Caco-2 (cell line): ENCODE data around the gene EIF4E1B. TPM values are rescaled to one million over a fixed set of nuclear protein-coding genes. Genes with fewer than 3 reads are reported as not detected.

Source experiments
- BruUV-seq: library from RNA; stranded (reverse); fragments of 400-500 nt; replicated peaks from 2 replicates; lab custom pipeline; 2021; lab: Mats Ljungman, UMichigan
- CTCF ChIA-PET: fragments of 300-600 bp; sonication (Branson Sonifier 250); formaldehyde crosslinking; loops from one replicate; lab custom pipeline; 2022; ENCODE audit warnings: antibody characterized with exemption; lab: Charles Lee
- POLR2A ChIA-PET: fragments of 300-600 bp; sonication (Branson Sonifier 250); formaldehyde crosslinking; loops from one replicate; lab custom pipeline; 2022; ENCODE audit warnings: antibody characterized with exemption; lab: Charles Lee
- DNase-seq, 2 experiments: peaks; one replicate each; pipeline versions ENCODE4 v3.0.0 to v3.0.0-alpha.2; 2020 to 2022
- H3K27me3 ChIP-seq: replicated peaks from 2 replicates; pipeline ENCODE4 v1.6.0; 2011; ENCODE audit warnings: low read length; ENCODE audit not compliant: control insufficient read depth, insufficient read depth
- H3K36me3 ChIP-seq: 2 replicates; pipeline ENCODE4 v1.5.1; 2011; ENCODE audit warnings: low read length; ENCODE audit not compliant: control insufficient read depth, insufficient read depth
- H3K4me1 ChIP-seq: fragments of 250-450 bp; sonication (Bioruptor Pico); 2 replicates; pipeline ENCODE4 v1.5.1; 2020; ENCODE audit warnings: mild to moderate bottlenecking
- H3K4me3 ChIP-seq: 2 replicates; pipeline ENCODE4 v1.5.1; 2011; ENCODE audit warnings: low read depth, mild to moderate bottlenecking, control low read depth, low read length
- H3K9me3 ChIP-seq: fragments of 250-450 bp; sonication (Bioruptor Pico); 2 replicates; pipeline ENCODE4 v1.5.1; 2020; ENCODE audit warnings: mild to moderate bottlenecking, moderate library complexity
- H3K27ac Mint-ChIP-seq: one replicate; pipeline ENCODE4 v1.8.0; 2022; ENCODE audit warnings: mixed read lengths; ENCODE audit not compliant: unreplicated experiment
- H3K27me3 Mint-ChIP-seq: one replicate; pipeline ENCODE4 v1.8.0; 2022; ENCODE audit warnings: mixed read lengths; ENCODE audit not compliant: insufficient read depth, unreplicated experiment
- H3K36me3 Mint-ChIP-seq: one replicate; pipeline ENCODE4 v1.8.0; 2022; ENCODE audit warnings: mild to moderate bottlenecking, mixed read lengths; ENCODE audit not compliant: insufficient read depth, unreplicated experiment
- H3K4me1 Mint-ChIP-seq: one replicate; pipeline ENCODE4 v1.8.0; 2022; ENCODE audit warnings: low read depth, mixed read lengths; ENCODE audit not compliant: unreplicated experiment
- H3K4me3 Mint-ChIP-seq: one replicate; pipeline ENCODE4 v1.8.0; 2022; ENCODE audit warnings: mild to moderate bottlenecking, moderate library complexity, mixed read lengths; ENCODE audit not compliant: unreplicated experiment
- H3K9me3 Mint-ChIP-seq: one replicate; pipeline ENCODE4 v1.8.0; 2022; ENCODE audit warnings: mixed read lengths; ENCODE audit not compliant: unreplicated experiment
- CTCF ChIP-seq, 2 experiments: fragments of 200-600 bp in 1 of 2; IDR thresholded peaks; 1 replicate in 1 of 2; 2 replicates in 1 of 2; pipeline versions ENCODE4 v1.5.1 to v1.8.0; 2011 to 2022; ENCODE audit warnings: antibody characterized with exemption in 1 of 2, control low read depth in 1 of 2, inconsistent platforms in 1 of 2, low read depth in 1 of 2, low read length in 1 of 2, mild to moderate bottlenecking in 1 of 2, moderate library complexity in 1 of 2; ENCODE audit not compliant: insufficient read depth in 1 of 2, severe bottlenecking in 1 of 2, unreplicated experiment in 1 of 2
- intact Hi-C: fragments of 100-400 bp; cut with micrococcal nuclease; formaldehyde crosslinking; loops from one replicate; pipeline ENCODE4 v1.10.0; 2022; ENCODE audit not compliant: unreplicated experiment
- total RNA-seq: library from RNA; stranded (reverse); gene quantifications from 2 replicates; pipeline ENCODE4 v1.2.3, GENCODE V29; 2022

EIF4E1B gene
- total RNA-seq, 1 experiment from 2014 or later: not detected

- H3K4me3 Mint-ChIP-seq: no peak overlapping the region
- H3K4me1 Mint-ChIP-seq: no peaks in the 10 kb centered on the region
- CTCF ChIA-PET: interaction anchor here (0.8 to 1.6 kb wide), 2 partner anchors 13 to 21 kb away, joined by 3 to 7 read pairs; no protein-coding TSS in a partner anchor
- Histone ChIP-seq H3K36me3 (no peaks in the 10 kb centered on the region; the same call in 1 of the 2 replicates), H3K9me3 (no peaks in the 10 kb centered on the region), H3K4me1 (no peaks in the 10 kb centered on the region), H3K27me3 (no peaks in the 10 kb centered on the region), H3K4me3 (no peak overlapping the region)
- BruUV-seq: no TSS peak
- H3K9me3 Mint-ChIP-seq: no peaks in the 10 kb centered on the region
- no peaks in the 10 kb centered on the region for H3K36me3 Mint-ChIP-seq
- TF ChIP-seq CTCF (IDR thresholded peaks at IDR 0.05; ENCODE audit: insufficient read depth in 1 of 2, low read depth in 1 of 2, low read length in 1 of 2, severe bottlenecking in 1 of 2, unreplicated experiment in 1 of 2): no peak
- no peak for DNase-seq
- no peak overlapping the region for H3K27ac Mint-ChIP-seq
- POLR2A ChIA-PET: interaction anchor here (0.6 kb wide), 1 partner anchor 9 kb away, joined by 3 read pairs; the partner anchor contains the start of gene TSPAN17
- intact Hi-C loops: no loop called here
- H3K27me3 Mint-ChIP-seq: no peaks in the 10 kb centered on the region
These were observed 26.1 kb downstream of the EIF4E1B start for GRCh38 chr5:176656467-176656990.

GRCh38 chr5:176658007-176658599 lies 27.6 kb downstream of the EIF4E1B start:
- no peaks in the 10 kb centered on the region for H3K27me3 Mint-ChIP-seq
- POLR2A ChIA-PET: no interaction called here
- Histone ChIP-seq H3K4me3 (no peak overlapping the region), H3K36me3 (no peaks in the 10 kb centered on the region; the same call in 1 of the 2 replicates), H3K4me1 (no peaks in the 10 kb centered on the region), H3K9me3 (no peaks in the 10 kb centered on the region), H3K27me3 (no peaks in the 10 kb centered on the region)
- H3K4me3 Mint-ChIP-seq: no peak overlapping the region
- H3K36me3 Mint-ChIP-seq: no peaks in the 10 kb centered on the region
- H3K4me1 Mint-ChIP-seq: no peaks in the 10 kb centered on the region
- peak; percentile 59 to 61 for DNase-seq
- H3K9me3 Mint-ChIP-seq: no peaks in the 10 kb centered on the region
- H3K27ac Mint-ChIP-seq: no peak overlapping the region
- CTCF ChIA-PET: interaction anchor here (1.0 to 1.6 kb wide), 4 partner anchors 11 to 79 kb away, joined by 3 to 7 read pairs (median 4); partner anchors contain the start of gene TSPAN17
- intact Hi-C loops: no loop called here
- TF ChIP-seq CTCF (IDR thresholded peaks at IDR 0.05; ENCODE audit: insufficient read depth in 1 of 2, low read depth in 1 of 2, low read length in 1 of 2, severe bottlenecking in 1 of 2, unreplicated experiment in 1 of 2): peak; percentile 85 to 96
- TSS peak; percentile 48 for BruUV-seq

- intact Hi-C loops: no loop called here
- CTCF ChIA-PET: interaction anchor here (0.6 to 2.3 kb wide), 2 partner anchors 43 to 412 kb away, joined by 5 to 7 read pairs; no protein-coding TSS in a partner anchor
- no peak overlapping the region for H3K27ac Mint-ChIP-seq
These were observed 28.5 kb downstream of the EIF4E1B start for GRCh38 chr5:176658817-176659511.

More at GRCh38 chr5:176658817-176659511, 28.5 kb downstream of the EIF4E1B start:
- Histone ChIP-seq H3K27me3 (no peaks in the 10 kb centered on the region), H3K4me3 (no peak overlapping the region), H3K36me3 (no peaks in the 10 kb centered on the region; the same call in 1 of the 2 replicates), H3K4me1 (no peaks in the 10 kb centered on the region), H3K9me3 (no peaks in the 10 kb centered on the region)
- Mint-ChIP-seq H3K4me1 (no peaks in the 10 kb centered on the region), H3K9me3 (no peaks in the 10 kb centered on the region), H3K36me3 (no peaks in the 10 kb centered on the region), H3K27me3 (no peaks in the 10 kb centered on the region), H3K4me3 (no peak overlapping the region)
- no peak for TF ChIP-seq CTCF (IDR thresholded peaks at IDR 0.05; ENCODE audit: insufficient read depth in 1 of 2, low read depth in 1 of 2, low read length in 1 of 2, severe bottlenecking in 1 of 2, unreplicated experiment in 1 of 2)
- no TSS peak for BruUV-seq
- no peak for DNase-seq
- POLR2A ChIA-PET: no interaction called here
